Stimulated activated CD4-positive, alpha-beta T cell treated with anti-CD3 and anti-CD28 coated beads, Interleukin-15, amount 100 ng/mL, for 1 hour (primary cell): ENCODE measurements around the gene MYMK.

Experiments
- DNase-seq, 2 donors: peaks; one replicate each; pipeline ENCODE4 v3.0.0-alpha.2; 2020; ENCODE audit warnings: low read depth in 1 of 2, low spot score in 1 of 2

Gene MYMK

DNA sequence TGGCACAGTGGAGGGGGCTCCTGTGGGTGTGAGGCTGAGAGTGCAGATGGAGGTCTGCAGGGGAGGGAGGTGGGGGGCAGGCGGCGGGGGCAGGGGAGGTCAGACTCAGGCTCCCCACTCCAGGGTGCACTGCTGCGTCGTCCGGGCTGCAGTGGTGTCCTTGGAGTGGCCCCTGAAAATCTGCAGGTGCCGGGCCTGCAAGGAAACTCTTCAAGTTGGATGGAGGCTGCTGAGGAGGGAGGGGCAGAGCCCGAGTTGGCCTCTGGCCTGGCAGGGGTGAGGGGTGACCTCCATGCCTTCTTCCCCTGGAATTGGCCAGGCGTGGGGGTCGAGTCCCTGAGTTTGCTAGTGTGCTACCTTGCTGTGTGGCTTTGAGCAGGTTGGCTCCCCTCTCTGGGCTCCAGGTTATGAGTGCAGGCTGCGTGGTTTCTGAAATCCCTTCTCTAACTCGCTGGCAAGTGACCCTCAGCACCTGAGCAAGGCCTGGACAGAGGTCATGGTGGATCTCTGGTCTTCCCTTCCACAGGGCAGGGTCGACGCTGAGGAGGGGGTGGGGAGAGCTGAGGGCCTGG is 10.6 kb upstream of the MYMK start:
- no peak for DNase-seq

- peak; percentile 19 to 28 for DNase-seq
Measured at GRCh38 chr9:133534346-133535291, 9.9 kb upstream of the MYMK start, which contains the start of gene ADAMTSL2. Gene ADAMTSL2 (plus strand): TSS chr9:133534704. CDS start chr9:133536713, 2,009 bp downstream.

DNA sequence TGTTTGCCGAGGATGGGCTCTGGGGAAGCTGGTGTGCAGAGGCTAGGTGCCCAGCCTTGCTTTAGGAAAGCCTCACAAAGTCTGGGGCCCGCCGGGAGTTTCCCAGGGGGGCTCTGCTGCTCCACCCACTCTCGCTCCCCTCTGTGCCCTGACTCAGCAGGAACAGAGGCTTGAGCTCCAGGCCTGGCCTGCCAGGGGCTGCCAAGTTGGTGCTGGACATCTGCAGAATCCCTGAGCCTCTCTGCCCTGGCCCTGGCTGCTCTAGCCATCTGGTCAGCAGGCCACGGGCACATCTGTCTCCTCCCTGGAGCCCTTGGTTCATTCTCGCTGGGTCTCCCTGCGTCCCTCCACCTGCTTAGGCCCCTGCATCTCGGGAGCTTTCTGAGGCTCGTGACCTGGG is 9.1 kb upstream of the MYMK start:
- DNase-seq = no peak

DNA sequence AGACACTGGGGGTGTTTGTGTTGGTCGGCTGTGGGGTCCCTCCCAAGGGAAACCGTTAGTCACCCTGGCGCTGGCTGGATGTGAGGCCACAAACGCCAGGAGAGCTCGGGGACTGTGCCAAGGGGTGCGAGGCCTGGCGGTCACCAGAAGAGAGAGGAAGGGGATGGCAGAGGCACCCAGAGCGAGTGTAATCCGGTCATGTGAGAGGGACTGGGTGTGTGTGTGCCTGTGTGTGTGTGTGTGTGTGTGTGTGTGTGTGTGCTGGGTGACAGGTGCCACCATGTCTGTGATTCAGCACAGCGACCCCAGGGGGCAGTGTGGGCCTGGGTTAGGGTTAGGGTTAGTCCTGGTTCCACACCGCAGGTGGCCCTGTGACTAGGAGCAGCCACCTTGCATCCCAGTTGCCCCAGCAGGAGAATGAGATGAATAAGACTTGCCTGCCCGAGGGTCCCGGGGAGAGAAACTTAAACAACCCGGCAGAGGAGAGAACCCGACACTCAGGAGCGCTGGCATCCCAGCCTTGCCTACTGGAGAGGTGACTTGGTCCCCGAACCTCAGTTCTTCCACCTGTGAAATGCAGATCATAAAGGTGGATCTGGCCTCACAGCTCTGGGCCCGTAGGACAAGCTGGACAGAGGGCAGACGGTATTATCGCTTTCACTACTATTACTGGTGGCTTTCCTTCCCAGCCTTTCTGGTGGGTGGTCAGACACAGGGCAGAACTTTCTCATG is 8.3 kb upstream of the MYMK start:
- peak; percentile 45 to 64 for DNase-seq

DNA sequence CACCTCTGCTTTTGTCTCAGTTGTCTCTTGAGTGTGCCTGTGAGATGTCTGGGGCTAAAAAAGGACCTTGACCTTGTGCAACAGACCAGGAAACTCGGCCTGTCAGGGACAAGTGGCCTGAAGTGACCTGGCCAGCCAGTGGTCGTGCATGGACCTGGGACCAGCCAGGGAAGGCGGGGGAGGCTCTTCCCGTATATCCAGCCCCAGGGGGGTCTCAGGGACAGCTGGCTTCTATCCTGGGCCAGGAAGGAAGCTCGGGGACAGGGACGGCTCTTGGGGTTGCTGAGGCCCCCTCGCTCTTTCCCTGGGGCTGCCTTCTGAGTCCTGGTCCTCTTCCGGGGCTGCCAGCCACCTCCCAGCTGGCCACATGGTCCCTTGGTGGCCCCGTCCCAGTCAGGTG is 6.5 kb upstream of the MYMK start:
- no peak for DNase-seq

- DNase-seq = no peak
Measured at GRCh38 chr9:133529874-133530273, 5.1 kb upstream of the MYMK start.

GRCh38 chr9:133529457-133529856 is 4.7 kb upstream of the MYMK start:
- DNase-seq = no peak

GRCh38 chr9:133528876-133529241 is 4.1 kb upstream of the MYMK start:
- no peak for DNase-seq

GRCh38 chr9:133528001-133528875 is 3.5 kb upstream of the MYMK start:
- DNase-seq = no peak

- DNase-seq = no peak
Measured at GRCh38 chr9:133527444-133527920, 2.7 kb upstream of the MYMK start.

DNA sequence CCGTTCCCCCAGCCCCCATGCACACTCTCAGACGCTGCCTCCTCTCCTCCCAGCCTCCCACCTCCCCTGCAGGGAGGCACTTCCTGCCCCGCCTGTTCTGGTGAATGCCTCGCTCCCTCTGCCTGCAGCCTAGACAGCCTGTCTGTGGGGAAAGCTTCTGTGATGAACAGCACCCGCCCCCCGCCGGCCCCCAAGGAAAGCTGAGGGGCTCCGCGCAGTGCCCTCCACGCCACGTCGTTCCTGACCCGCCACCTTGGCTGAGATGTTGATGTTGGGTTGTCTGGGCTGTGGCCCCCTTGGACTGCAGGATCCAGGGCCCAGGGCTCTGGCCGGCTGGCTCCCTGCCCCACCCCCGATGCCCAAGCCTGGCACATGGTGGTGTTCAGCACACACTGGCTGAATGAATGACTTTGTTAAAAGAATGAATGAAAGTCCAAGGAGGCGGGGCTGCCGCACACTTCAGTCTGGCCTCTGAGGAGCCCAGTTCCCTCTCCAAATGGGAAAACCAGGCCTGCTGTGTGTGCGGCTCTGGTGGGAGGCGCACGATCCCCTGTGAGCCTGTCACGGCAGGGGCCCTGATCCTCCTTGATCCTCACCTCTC is 2.1 kb upstream of the MYMK start:
- DNase-seq = no peak

DNA sequence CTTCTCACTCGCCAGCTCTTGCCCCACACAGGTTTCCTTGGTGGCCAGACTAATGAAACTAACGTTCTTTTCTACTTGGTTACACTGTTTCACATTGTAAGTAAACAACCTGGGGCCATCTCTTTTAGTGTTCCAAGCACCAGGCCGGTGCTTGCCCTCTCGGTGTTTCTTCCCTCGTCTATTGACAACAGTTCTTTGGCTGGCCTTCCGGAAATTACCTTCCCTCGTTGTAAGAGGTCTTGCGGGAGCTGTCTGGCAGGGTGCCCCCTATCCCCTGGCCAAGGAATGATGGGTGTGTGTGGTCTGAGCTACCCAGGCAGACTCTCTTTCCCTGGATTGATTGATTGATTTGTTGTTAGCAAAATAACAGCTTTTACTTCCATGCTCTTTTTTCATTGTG is 918 bp upstream of the MYMK start:
- DNase-seq = no peak

- no peak for DNase-seq
Measured at GRCh38 chr9:133524146-133524545, 613 bp downstream of the MYMK start.

GRCh38 chr9:133523106-133523505 is 1.7 kb downstream of the MYMK start:
- no peak for DNase-seq

DNA sequence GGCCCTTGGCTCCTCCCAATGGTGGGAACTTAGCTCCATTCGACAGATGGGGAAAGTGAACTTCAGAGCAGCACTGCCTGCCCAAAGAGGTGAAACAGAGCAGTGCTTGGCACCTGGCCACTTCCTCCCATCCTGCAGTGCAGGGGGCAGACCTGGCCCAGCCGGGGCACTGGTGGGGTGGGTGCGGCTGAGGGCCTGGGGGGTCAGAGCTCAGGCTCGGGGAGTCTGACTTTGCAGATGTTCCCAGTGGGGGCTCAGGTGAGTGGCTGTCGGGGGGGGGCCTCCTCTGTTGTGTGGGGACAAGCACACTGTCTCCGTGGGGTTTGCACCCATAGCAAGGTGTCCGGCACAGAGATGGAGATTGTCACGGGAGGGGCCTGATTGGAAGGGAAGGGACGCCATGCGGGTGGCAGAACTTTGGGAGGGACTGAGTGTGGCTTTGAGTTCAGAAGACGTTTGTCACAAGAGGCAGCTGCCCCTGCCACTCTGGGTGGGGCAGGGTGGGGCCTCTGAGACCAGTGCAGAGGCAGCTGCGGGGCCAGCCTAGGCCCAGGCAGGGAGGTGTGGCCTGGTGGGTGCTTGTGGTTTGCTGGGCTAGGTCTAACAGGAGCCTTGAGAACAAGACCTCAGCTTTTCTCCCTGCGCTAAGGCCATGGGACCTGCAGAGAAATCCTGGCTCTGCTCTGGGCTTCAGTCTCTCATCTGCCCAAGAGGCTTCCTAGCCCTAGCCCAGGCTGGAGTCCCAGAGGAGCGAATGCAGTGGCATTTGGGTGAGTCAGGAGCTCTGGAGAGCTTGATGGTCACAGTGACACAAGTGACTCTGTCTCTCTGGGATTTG is 2.5 kb downstream of the MYMK start:
- no peak for DNase-seq

DNA sequence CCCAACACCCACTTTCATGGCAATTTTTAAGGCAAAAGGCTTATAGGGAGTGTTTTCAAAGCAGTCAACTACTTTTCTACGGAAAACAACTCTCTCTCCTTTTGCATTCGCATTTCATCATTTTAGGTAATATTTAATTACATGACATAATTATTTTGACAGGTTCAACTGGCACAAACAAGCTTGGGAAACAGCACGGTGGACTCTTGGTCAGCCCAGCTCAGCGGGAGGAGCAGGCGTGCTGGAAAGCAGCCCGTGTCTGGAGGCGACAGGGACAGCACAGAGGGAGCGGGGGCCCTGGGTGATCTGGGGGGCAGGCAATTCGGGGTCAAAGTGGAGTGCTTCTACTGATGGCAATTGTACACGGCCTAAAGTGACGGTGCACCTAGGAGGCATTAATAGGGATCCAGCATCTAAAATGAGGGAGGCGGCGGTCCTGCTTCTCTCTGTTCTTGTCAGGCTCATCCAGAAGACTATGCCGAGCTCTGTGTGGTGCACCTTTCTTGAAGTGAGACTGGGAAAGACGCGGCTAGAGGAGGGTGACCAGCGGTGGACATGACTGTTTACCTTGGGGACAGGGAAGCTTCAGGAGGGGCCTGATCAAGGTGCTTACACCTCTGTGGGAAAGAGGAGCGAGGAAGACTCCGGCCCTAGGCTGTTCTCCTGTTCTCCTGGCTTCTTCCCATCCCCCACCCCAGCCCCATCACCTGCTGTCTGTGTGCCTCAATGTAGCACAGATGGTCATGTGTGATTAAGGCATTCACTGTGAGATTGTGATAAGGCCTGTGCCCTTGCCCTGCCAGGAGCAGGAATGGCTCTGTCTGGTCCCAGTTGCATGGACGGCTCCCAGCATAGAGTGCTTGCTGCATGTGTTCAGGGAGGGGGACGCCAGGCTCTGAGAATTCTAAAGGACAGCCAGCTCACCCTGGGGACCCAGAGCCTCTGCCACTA is 3.4 kb downstream of the MYMK start:
- no peak for DNase-seq

- DNase-seq = no peak
Measured at GRCh38 chr9:133520121-133520835, 4.5 kb downstream of the MYMK start.

DNA sequence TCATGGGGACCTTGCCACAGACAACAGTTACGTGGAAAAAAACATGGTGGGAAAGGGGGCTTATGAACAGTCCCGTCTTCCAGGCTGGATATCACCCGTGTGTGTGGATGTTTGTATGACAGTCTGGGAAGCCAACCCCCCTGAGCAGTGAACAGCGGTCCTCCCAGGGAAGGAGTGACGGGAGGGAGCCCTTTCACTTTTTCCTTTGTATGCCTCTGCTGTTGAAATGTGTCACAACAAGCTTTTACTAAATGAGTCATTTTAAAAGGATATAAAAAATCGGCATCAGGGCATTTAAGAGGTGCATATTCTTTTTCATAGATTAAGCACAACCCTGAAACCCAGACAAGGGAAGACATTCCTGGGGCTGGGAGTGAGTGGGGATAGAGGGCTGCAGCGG is 5.1 kb downstream of the MYMK start:
- no peak for DNase-seq
